GM21619 (cell line): ENCODE data around the gene ASAP2.
"Not testable (repeated sequence)": the region's sequence is repeated elsewhere in the genome, so short reads cannot be mapped to it uniquely, and the experiment has no call there.

Experiments used
- ATAC-seq: cut with Tn5 transposase; IDR thresholded peaks from one replicate; pipeline ENCODE4 v1.9.1; 2021; ENCODE audit not compliant: unreplicated experiment

ASAP2 gene

GRCh38 chr2:9210030-9210429, 3.4 kb downstream of the ASAP2 start:
- no peak for ATAC-seq

GRCh38 chr2:9211496-9211895, 4.9 kb downstream of the ASAP2 start:
- no peak for ATAC-seq

- no peak for ATAC-seq
Observed at GRCh38 chr2:9212010-9212635, 5.5 kb downstream of the ASAP2 start.

GRCh38 chr2:9212661-9213411, 6.2 kb downstream of the ASAP2 start:
- ATAC-seq: no peak

- no peak for ATAC-seq
Observed at GRCh38 chr2:9213477-9214051, 7.0 kb downstream of the ASAP2 start.

- no peak for ATAC-seq
Observed at GRCh38 chr2:9214873-9215272, 8.3 kb downstream of the ASAP2 start.

GRCh38 chr2:9215680-9216079, 9.1 kb downstream of the ASAP2 start:
- no peak for ATAC-seq

GRCh38 chr2:9216143-9216542, 9.5 kb downstream of the ASAP2 start:
- ATAC-seq: not testable (repeated sequence)

GRCh38 chr2:9217838-9218770, 11.5 kb downstream of the ASAP2 start:
- ATAC-seq: no peak

- no peak for ATAC-seq
Observed at GRCh38 chr2:9219027-9219445, 12.4 kb downstream of the ASAP2 start.

- no peak for ATAC-seq
Observed at GRCh38 chr2:9220201-9220600, 13.6 kb downstream of the ASAP2 start.

- no peak for ATAC-seq
Observed at GRCh38 chr2:9221223-9221622, 14.6 kb downstream of the ASAP2 start.

- ATAC-seq: no peak
Observed at GRCh38 chr2:9222239-9222892, 15.8 kb downstream of the ASAP2 start.

GRCh38 chr2:9222893-9223287, 16.3 kb downstream of the ASAP2 start:
- no peak for ATAC-seq

GRCh38 chr2:9225806-9226205, 19.2 kb downstream of the ASAP2 start:
- ATAC-seq: no peak

- ATAC-seq: no peak
Observed at GRCh38 chr2:9226458-9227380, 20.1 kb downstream of the ASAP2 start.

GRCh38 chr2:9228088-9228751, 21.6 kb downstream of the ASAP2 start:
- no peak for ATAC-seq

GRCh38 chr2:9228781-9229469, 22.3 kb downstream of the ASAP2 start:
- no peak for ATAC-seq

GRCh38 chr2:9229470-9229820, 22.8 kb downstream of the ASAP2 start:
- ATAC-seq: no peak
